GM12878 (cell line): Measurements from ENCODE around the gene CHST13. TPM values are rescaled to one million over a fixed set of nuclear protein-coding genes. Genes with fewer than 3 reads are reported as not detected.

Experiments used
- ATAC-seq: fragments of 200-7000 bp; cut with Tn5 transposase; 3 replicates; pipeline ENCODE4 v1.9.1; 2020; ENCODE audit warnings: mild to moderate bottlenecking, moderate library complexity
- BruUV-seq: library from RNA; stranded (reverse); fragments of 400-500 nt; replicated peaks from 2 replicates; lab custom pipeline; 2021; lab: Mats Ljungman, UMichigan
- CTCF ChIA-PET: fragments of 300-600 bp; sonication (Branson Sonifier 250); formaldehyde crosslinking; extraction: SDS; loops from one replicate; lab custom pipeline; 2021; ENCODE audit warnings: inconsistent platforms; lab: Yijun Ruan, JAX
- POLR2A ChIA-PET: fragments of 350-600 bp; formaldehyde crosslinking; extraction: SDS; loops from one replicate; lab custom pipeline; 2021; ENCODE audit warnings: inconsistent platforms; lab: Charles Lee
- RAD21 ChIA-PET: fragments of 300-600 bp; sonication (Branson Sonifier 250); formaldehyde crosslinking; loops from one replicate; lab custom pipeline; 2023; ENCODE audit warnings: antibody characterized with exemption; ENCODE audit not compliant: unreplicated experiment; lab: Charles Lee
- SMC1A ChIA-PET: fragments of 300-600 bp; sonication (Branson Sonifier 250); formaldehyde crosslinking; loops from one replicate; lab custom pipeline; 2023; ENCODE audit not compliant: unreplicated experiment, uncharacterized antibody; lab: Charles Lee
- DNase-seq: peaks from one replicate; pipeline ENCODE4 v3.0.0-alpha.2; 2011; ENCODE audit warnings: low read depth, low spot score
- FAIRE-seq: peaks from 3 replicates; lab custom pipeline; 2011; peaks lifted over from hg19 to GRCh38; lab: Jason Lieb, UNC
- H2AFZ ChIP-seq: 2 replicates; pipeline ENCODE4 v1.6.0; 2011; ENCODE audit warnings: low read depth, low read length, control low read depth; ENCODE audit not compliant: control insufficient read depth
- H3K27ac ChIP-seq: 2 replicates; pipeline ENCODE4 v1.5.1; 2011; ENCODE audit warnings: control low read depth; ENCODE audit not compliant: control insufficient read depth, insufficient read depth
- H3K27me3 ChIP-seq, 2 experiments: replicated peaks in 1 of 2; 2 replicates each; pipeline versions ENCODE4 v1.6.0 to v1.6.1; 2011; ENCODE audit warnings: low read length in 1 of 2; ENCODE audit not compliant: control insufficient read depth in 2 of 2, insufficient read depth in 2 of 2
- H3K36me3 ChIP-seq, 2 experiments: 2 replicates each; pipeline ENCODE4 v1.5.1; 2011; ENCODE audit warnings: low read length in 1 of 2; ENCODE audit not compliant: control insufficient read depth in 2 of 2, insufficient read depth in 2 of 2
- H3K4me1 ChIP-seq: 2 replicates; pipeline ENCODE4 v1.6.1; 2011; ENCODE audit warnings: mild to moderate bottlenecking, low read length, moderate library complexity, mixed read lengths; ENCODE audit not compliant: control insufficient read depth, insufficient read depth
- H3K4me2 ChIP-seq: 2 replicates; pipeline ENCODE4 v1.6.0; 2011; ENCODE audit warnings: control low read depth; ENCODE audit not compliant: control insufficient read depth, insufficient read depth
- H3K4me3 ChIP-seq: fragments of 200-600 bp; sonication (generic); 2 replicates; pipeline ENCODE4 v1.5.1; 2016
- H3K79me2 ChIP-seq: 2 replicates; pipeline ENCODE4 v1.6.0; 2011; ENCODE audit warnings: low read length; ENCODE audit not compliant: control insufficient read depth, insufficient read depth
- H3K9ac ChIP-seq: 2 replicates; pipeline ENCODE4 v1.8.0; 2011; ENCODE audit warnings: low read length, control low read depth, mixed read lengths; ENCODE audit not compliant: control insufficient read depth, insufficient read depth
- H3K9me3 ChIP-seq: replicated peaks from 3 replicates; pipeline ENCODE4 v1.5.1; 2011; ENCODE audit warnings: mild to moderate bottlenecking, low read length; ENCODE audit not compliant: control insufficient read depth, insufficient read depth
- H4K20me1 ChIP-seq: 2 replicates; pipeline ENCODE4 v1.6.0; 2011; ENCODE audit not compliant: control insufficient read depth, insufficient read depth
- JUNB ChIP-seq: IDR thresholded peaks from 2 replicates; pipeline ENCODE4 v1.6.1; 2016; ENCODE audit warnings: antibody characterized with exemption, mild to moderate bottlenecking
- JUND ChIP-seq: IDR thresholded peaks from 2 replicates; pipeline ENCODE4 v1.6.1; 2012; ENCODE audit warnings: low read depth, mild to moderate bottlenecking, low read length, improper control_type of control experiment, moderate library complexity
- KDM1A ChIP-seq: fragments of 200-600 bp; sonication (generic); IDR thresholded peaks from 2 replicates; pipeline ENCODE4 v1.6.1; 2016; ENCODE audit warnings: borderline replicate concordance
- NFXL1 ChIP-seq: fragments of 450-650 bp; IDR thresholded peaks from 2 replicates; pipeline ENCODE4 v1.6.1; 2017; ENCODE audit warnings: antibody characterized with exemption, mild to moderate bottlenecking, borderline replicate concordance
- NR2C2 ChIP-seq: IDR thresholded peaks from 2 replicates; pipeline ENCODE4 v1.6.1; 2011; ENCODE audit warnings: borderline replicate concordance, low read depth; ENCODE audit not compliant: control insufficient read depth, insufficient read length
- PAX8 ChIP-seq: fragments of 450-650 bp; IDR thresholded peaks from 2 replicates; pipeline ENCODE4 v1.6.1; 2017; ENCODE audit warnings: mild to moderate bottlenecking, moderate library complexity
- SRF ChIP-seq, 2 experiments: IDR thresholded peaks; 2 replicates each; pipeline ENCODE4 v1.6.1; 2011; ENCODE audit warnings: low read depth in 2 of 2, low read length in 2 of 2, mild to moderate bottlenecking in 1 of 2, moderate library complexity in 1 of 2
- ZBED1 ChIP-seq: IDR thresholded peaks from 2 replicates; pipeline ENCODE4 v1.6.1; 2016; ENCODE audit warnings: borderline replicate concordance
- WGBS: methylation state at CpG from one replicate; pipeline ENCODE4 v1.1.6; 2016; ENCODE audit warnings: low lambda C conversion rate; ENCODE audit not compliant: insufficient replicate concordance, insufficient coverage; ENCODE audit errors: missing lambda C conversion rate; 5-methylcytosine and 5-hydroxymethylcytosine counted together
- in situ Hi-C: fragments of 300-500 bp; cut with MboI; formaldehyde crosslinking; loops from 9 replicates; pipeline ENCODE4 v1.14.3; 2018; ENCODE audit warnings: mixed read lengths
- intact Hi-C: fragments of 100-400 bp; cut with micrococcal nuclease; formaldehyde crosslinking; loops from one replicate; pipeline ENCODE4 v1.14.2; 2022; ENCODE audit not compliant: unreplicated experiment
- polyA plus RNA-seq, 11 experiments: library from polyadenylated mRNA; depleted of rRNA in 4 of 11; unstranded in 6 of 11; stranded (reverse) in 5 of 11; fragments of >200 nt; fragmentation: Nextera tagmentation in 4 of 11; fragmentation: Illumina TruSeq in 1 of 11; extraction: Ambion mirVana in 4 of 11; extraction: Trizol in 1 of 11; gene quantifications; 1 replicate in 1 of 11; 2 replicates in 10 of 11; pipeline versions ENCODE4 v1.2.1 to v1.2.3, GENCODE V29; 2011 to 2016; ENCODE audit warnings: inconsistent platforms in 2 of 11, missing spikeins in 2 of 11, low read depth in 1 of 11
- total RNA-seq, 4 experiments: library from RNA; depleted of rRNA in 3 of 4; stranded (reverse); fragments of >200 nt in 3 of 4; fragmentation: Illumina TruSeq in 1 of 4; extraction: Trizol in 1 of 4; gene quantifications; 2 replicates each; pipeline versions ENCODE4 v1.2.1 to v1.2.3, GENCODE V29; 2013 to 2021
- TF ChIP-seq, protein P1 (sequence below): IDR thresholded peaks from 2 replicates; pipeline ENCODE4 v1.6.1; 2012; ENCODE audit warnings: low read depth, low read length, improper control_type of control experiment
- TF ChIP-seq, protein P2 (sequence below): IDR thresholded peaks from 2 replicates; pipeline ENCODE4 v1.6.1; 2012; ENCODE audit warnings: mild to moderate bottlenecking, low read depth, low read length

Gene CHST13
- total and polyA plus RNA-seq, 10 of the 15 experiments (the other 5 are each of a cell fraction or from before 2014, with no cell fraction given), result not detected

DNA sequence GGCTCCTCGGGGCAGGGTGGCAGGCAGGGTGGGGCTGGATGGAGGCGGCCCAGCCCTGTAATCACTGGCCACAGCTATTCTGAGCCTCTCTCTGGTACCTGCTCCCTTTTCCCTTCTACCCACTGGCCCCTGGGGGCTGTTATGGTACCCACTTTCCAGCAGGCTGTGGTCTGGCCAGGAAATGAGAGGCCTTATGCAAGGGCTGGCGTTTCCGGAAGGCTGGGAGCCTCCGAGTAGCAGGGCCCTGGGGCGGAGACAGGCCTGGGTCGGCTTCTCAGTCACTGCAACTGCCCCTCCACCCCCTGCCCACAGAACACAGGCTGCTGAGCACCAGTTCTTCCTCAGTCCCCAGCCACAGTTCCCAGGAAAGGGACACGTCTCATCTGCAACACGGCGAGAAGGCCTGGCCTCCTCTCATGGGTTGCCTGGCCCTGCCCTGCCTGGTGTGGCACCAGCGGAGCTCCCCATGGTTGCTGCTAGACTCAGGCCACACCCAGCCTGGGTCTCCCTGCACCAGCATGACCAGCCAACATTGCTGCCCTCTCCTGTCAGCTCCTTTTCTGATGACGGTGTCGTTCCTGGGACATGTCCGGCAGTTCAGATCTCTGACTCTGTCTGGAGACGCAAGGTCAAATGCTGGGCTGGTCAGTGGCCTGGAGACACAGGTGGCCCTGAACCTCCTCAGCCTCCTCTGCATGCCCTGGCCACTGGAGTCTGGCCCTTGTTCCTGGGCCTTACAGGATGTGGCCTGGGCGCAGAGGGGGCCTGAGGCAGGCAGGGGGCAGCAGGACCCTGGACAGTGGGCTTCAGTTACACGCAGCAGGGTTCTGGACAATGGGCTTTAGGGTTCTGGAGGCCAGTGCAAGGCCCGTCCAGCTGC is 6.5 kb downstream of the CHST13 start:
- CTCF ChIA-PET, result interaction anchor here (0.6 kb wide), 1 partner anchor 8 kb away, joined by 3 read pairs; no protein-coding TSS in a partner anchor
- intact Hi-C loops (no loop called here), in situ Hi-C loops (no loop called here)
- no peaks in the 10 kb centered on the region for H3K4me1 ChIP-seq
- no peak overlapping the region for H3K9ac ChIP-seq
- no peak overlapping the region for H3K27ac ChIP-seq
- H3K36me3 ChIP-seq, result no peaks in the 10 kb centered on the region
- no peaks in the 10 kb centered on the region for H4K20me1 ChIP-seq
- DNase-seq (no peak), FAIRE-seq (no peak), ATAC-seq (peak; percentile 54)
- no peaks in the 10 kb centered on the region for H3K79me2 ChIP-seq
- RAD21 ChIA-PET, result no interaction called here
- 33% methylated on average over 17 of the region's 18 CpGs for WGBS
- H2AFZ ChIP-seq, result no peak overlapping the region
- H3K9me3 ChIP-seq, result no peaks in the 10 kb centered on the region
- no peak overlapping the region for H3K4me2 ChIP-seq
- POLR2A ChIA-PET, result no interaction called here
- TF ChIP-seq, protein P1, sequence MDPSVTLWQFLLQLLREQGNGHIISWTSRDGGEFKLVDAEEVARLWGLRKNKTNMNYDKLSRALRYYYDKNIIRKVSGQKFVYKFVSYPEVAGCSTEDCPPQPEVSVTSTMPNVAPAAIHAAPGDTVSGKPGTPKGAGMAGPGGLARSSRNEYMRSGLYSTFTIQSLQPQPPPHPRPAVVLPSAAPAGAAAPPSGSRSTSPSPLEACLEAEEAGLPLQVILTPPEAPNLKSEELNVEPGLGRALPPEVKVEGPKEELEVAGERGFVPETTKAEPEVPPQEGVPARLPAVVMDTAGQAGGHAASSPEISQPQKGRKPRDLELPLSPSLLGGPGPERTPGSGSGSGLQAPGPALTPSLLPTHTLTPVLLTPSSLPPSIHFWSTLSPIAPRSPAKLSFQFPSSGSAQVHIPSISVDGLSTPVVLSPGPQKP, result no peak
- TF ChIP-seq NR2C2, result no peak
- no peak for TF ChIP-seq JUND
- no peak for TF ChIP-seq SRF (IDR thresholded peaks at IDR 0.05; ENCODE audit: low read depth in 2 of 2, low read length in 2 of 2)
- TF ChIP-seq KDM1A, result no peak
- TF ChIP-seq, protein P2, sequence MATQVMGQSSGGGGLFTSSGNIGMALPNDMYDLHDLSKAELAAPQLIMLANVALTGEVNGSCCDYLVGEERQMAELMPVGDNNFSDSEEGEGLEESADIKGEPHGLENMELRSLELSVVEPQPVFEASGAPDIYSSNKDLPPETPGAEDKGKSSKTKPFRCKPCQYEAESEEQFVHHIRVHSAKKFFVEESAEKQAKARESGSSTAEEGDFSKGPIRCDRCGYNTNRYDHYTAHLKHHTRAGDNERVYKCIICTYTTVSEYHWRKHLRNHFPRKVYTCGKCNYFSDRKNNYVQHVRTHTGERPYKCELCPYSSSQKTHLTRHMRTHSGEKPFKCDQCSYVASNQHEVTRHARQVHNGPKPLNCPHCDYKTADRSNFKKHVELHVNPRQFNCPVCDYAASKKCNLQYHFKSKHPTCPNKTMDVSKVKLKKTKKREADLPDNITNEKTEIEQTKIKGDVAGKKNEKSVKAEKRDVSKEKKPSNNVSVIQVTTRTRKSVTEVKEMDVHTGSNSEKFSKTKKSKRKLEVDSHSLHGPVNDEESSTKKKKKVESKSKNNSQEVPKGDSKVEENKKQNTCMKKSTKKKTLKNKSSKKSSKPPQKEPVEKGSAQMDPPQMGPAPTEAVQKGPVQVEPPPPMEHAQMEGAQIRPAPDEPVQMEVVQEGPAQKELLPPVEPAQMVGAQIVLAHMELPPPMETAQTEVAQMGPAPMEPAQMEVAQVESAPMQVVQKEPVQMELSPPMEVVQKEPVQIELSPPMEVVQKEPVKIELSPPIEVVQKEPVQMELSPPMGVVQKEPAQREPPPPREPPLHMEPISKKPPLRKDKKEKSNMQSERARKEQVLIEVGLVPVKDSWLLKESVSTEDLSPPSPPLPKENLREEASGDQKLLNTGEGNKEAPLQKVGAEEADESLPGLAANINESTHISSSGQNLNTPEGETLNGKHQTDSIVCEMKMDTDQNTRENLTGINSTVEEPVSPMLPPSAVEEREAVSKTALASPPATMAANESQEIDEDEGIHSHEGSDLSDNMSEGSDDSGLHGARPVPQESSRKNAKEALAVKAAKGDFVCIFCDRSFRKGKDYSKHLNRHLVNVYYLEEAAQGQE, result no peak
- no peak for TF ChIP-seq ZBED1
- no peak for TF ChIP-seq PAX8
- no peak for TF ChIP-seq JUNB
- no peak for TF ChIP-seq NFXL1
- SMC1A ChIA-PET, result no interaction called here
- H3K4me3 ChIP-seq, result no peak overlapping the region
- no peaks in the 10 kb centered on the region for H3K27me3 ChIP-seq
- no TSS peak for BruUV-seq
